ENCODE measurements around the gene SNX13. TPM values are rescaled to one million over a fixed set of nuclear protein-coding genes. Genes with fewer than 3 reads are reported as not detected.

The SNX13 gene
- total RNA-seq, 1 experiment from 2014 or later = 29.0 TPM

DNA sequence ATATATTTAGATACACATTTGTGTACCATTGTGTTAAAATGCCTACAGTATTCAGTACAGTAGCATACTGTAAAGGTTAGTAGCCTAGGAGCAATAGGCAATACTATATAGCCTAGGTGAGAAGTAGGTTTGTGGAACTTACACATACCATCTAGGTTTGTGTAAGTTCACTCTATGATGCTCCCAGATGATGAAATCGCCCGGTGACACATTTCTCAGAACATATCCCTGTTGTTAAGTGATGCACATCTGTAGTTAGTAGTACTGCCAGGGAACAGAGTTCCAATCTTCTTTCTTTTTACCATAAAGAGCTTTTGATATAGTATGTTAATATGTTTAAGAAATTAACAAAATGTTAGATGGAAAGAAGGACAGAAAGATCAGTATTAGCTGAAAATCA, 138.2 kb downstream of the SNX13 start:
- Histone ChIP-seq H2BK20ac (ENCODE audit: low read depth, low read length, poor library complexity, severe bottlenecking) (no peak overlapping the region), H2BK12ac (ENCODE audit: insufficient read length, low read depth, low read length) (no peak overlapping the region), H3K27me3 (ENCODE audit: insufficient read depth, low read length) (no peaks in the 10 kb centered on the region), H2BK15ac (ENCODE audit: low read depth, low read length) (no peak overlapping the region), H3K56ac (ENCODE audit: insufficient read length, low read depth, low read length) (no peak overlapping the region), H2BK5ac (ENCODE audit: insufficient read length, low read length) (no peak overlapping the region), H4K91ac (ENCODE audit: insufficient read length, low read depth, low read length) (no peak overlapping the region), H2BK120ac (ENCODE audit: low read depth, low read length, poor library complexity, severe bottlenecking) (no peak overlapping the region), H4K20me1 (ENCODE audit: control insufficient read depth, insufficient read depth, insufficient read length) (no peaks in the 10 kb centered on the region), H3K79me1 (ENCODE audit: insufficient read depth, low read depth, low read length, poor library complexity, severe bottlenecking) (no peaks in the 10 kb centered on the region), H3K79me2 (ENCODE audit: insufficient read depth, low read length) (no peaks in the 10 kb centered on the region), H3K4me2 (ENCODE audit: insufficient read depth, insufficient read length, low read length) (no peak overlapping the region), H3K4ac (ENCODE audit: low read depth, low read length) (no peak overlapping the region), H2AFZ (ENCODE audit: low read length) (no peak overlapping the region), H3K23ac (ENCODE audit: insufficient read length, low read depth, low read length) (no peak overlapping the region), H3K23me2 (ENCODE audit: insufficient read length, low read depth, low read length, poor library complexity, severe bottlenecking) (no peaks in the 10 kb centered on the region), H3K14ac (ENCODE audit: insufficient read depth, low read length) (no peak overlapping the region), H3K18ac (ENCODE audit: insufficient read length, low read depth, low read length) (no peak overlapping the region), H3T11ph (ENCODE audit: low read length) (no peak overlapping the region), H3K27ac (ENCODE audit: insufficient read length, low read depth, low read length) (no peak overlapping the region), H3K9me3 (ENCODE audit: control insufficient read depth, low read depth, low read length) (no peaks in the 10 kb centered on the region), H2AK5ac (ENCODE audit: insufficient read length, low read length) (no peak overlapping the region), H4K5ac (ENCODE audit: insufficient read length, low read depth, low read length) (no peak overlapping the region), H3K4me1 (ENCODE audit: insufficient read depth, low read length) (no peaks in the 10 kb centered on the region), H4K8ac (replicated peaks; ENCODE audit: insufficient read length, low read depth, low read length) (no peak overlapping the region), H3K9ac (ENCODE audit: extremely low read depth, insufficient read length, low read length) (no peak overlapping the region)
- Mint-ChIP-seq H3K9me3 (no peaks in the 10 kb centered on the region), H3K36me3 (ENCODE audit: insufficient read depth in 1 of 3, low read depth in 3 of 3) (peaks cover 0 to 12% (median 5%) of the 10 kb centered on the region in 3 experiments; a peak in 4 of 7 replicates), H3K27ac (no peak overlapping the region), H3K27me3 (ENCODE audit: low read depth) (no peaks in the 10 kb centered on the region), H3K4me3 (no peak overlapping the region), H3K4me1 (peaks cover 6 to 10% of the 10 kb centered on the region in 2 experiments)
- DNase-seq = no peak
- no CpG with 5 or more reads among the region's 2 CpGs for WGBS (ENCODE audit: extremely low coverage, insufficient read length, low lambda C conversion rate)
- TF ChIP-seq, protein P1, sequence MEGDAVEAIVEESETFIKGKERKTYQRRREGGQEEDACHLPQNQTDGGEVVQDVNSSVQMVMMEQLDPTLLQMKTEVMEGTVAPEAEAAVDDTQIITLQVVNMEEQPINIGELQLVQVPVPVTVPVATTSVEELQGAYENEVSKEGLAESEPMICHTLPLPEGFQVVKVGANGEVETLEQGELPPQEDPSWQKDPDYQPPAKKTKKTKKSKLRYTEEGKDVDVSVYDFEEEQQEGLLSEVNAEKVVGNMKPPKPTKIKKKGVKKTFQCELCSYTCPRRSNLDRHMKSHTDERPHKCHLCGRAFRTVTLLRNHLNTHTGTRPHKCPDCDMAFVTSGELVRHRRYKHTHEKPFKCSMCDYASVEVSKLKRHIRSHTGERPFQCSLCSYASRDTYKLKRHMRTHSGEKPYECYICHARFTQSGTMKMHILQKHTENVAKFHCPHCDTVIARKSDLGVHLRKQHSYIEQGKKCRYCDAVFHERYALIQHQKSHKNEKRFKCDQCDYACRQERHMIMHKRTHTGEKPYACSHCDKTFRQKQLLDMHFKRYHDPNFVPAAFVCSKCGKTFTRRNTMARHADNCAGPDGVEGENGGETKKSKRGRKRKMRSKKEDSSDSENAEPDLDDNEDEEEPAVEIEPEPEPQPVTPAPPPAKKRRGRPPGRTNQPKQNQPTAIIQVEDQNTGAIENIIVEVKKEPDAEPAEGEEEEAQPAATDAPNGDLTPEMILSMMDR (conservative IDR thresholded peaks at IDR 0.05) = no peak
